ENCODE results near the gene WIPF2. TPM values are rescaled to one million over a fixed set of nuclear protein-coding genes. Genes with fewer than 3 reads are reported as not detected.
A peak's percentile ranks its signal among the peaks of the same experiment; 100 is the strongest.

The WIPF2 gene
- total RNA-seq, 4 donors from 2014 or later: 7.8 to 21.5 (median 12.1) TPM

DNA sequence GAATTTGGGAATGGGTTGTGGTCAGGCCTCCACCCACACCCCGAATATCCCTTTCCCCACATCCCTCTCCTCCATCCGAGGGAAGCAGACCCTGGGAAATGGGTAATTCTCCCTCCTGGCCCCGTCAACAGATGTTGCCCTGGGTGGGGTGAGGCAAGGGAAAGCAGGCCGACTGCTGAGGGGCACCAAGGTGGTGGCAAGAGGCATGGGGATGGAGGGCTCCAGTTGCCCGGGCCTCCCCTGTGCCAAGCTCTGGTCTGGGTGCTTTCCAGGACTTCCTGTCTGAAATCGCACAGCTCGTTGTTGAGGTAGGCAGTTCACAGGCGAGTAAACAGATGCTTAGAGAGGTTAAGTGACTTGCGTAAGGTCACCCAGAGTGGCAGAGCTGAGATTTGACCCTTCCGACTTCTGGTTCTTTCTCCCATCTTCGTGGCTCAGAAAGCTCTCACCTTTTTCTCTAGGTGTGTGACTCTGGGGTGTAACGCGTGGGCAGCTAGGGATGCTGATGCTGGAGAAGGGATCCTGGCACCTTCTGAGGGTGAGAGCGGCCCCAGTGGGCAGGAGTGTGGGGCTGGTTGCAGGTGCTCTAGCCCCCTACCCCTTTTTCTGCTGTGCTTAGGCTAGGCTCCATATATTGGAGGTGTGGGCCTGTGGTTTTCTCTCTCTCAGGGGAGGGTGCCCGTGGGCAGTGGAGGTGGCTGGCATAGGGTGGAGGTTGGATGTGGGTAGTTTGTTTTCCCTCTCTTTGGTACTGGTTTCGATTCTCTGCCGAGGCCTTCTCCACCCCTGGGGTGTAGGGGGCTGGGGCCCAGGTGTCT, 107.1 kb downstream of the WIPF2 start:
- Histone ChIP-seq H3K4me1 (peaks cover 100% of the 10 kb centered on the region in 4 donors), H3K4me3 (peak overlapping the region in 1 of 4 donors; percentile 15), H3K36me3 (peaks cover 0 to 5% (median 2%) of the 10 kb centered on the region in 4 donors), H3K9me3 (no peaks in the 10 kb centered on the region), H3K27me3 (no peaks in the 10 kb centered on the region), H3K27ac (replicated peaks in 1 of 4) (peak overlapping the region; percentile 94 to 98 (median 96))
- no peak for DNase-seq (ENCODE audit: extremely low spot score)
- 51% methylated on average over 17 of the region's 17 CpGs for WGBS
- intact Hi-C loops (cut with DNase I): no loop called here
- TF ChIP-seq EP300 (IDR thresholded peaks at IDR 0.05) (no peak), POLR2AphosphoS5 (IDR thresholded peaks at IDR 0.05) (no peak), POLR2A (IDR thresholded peaks at IDR 0.05; ENCODE audit: low read depth) (no peak)
- TF ChIP-seq, protein P1, sequence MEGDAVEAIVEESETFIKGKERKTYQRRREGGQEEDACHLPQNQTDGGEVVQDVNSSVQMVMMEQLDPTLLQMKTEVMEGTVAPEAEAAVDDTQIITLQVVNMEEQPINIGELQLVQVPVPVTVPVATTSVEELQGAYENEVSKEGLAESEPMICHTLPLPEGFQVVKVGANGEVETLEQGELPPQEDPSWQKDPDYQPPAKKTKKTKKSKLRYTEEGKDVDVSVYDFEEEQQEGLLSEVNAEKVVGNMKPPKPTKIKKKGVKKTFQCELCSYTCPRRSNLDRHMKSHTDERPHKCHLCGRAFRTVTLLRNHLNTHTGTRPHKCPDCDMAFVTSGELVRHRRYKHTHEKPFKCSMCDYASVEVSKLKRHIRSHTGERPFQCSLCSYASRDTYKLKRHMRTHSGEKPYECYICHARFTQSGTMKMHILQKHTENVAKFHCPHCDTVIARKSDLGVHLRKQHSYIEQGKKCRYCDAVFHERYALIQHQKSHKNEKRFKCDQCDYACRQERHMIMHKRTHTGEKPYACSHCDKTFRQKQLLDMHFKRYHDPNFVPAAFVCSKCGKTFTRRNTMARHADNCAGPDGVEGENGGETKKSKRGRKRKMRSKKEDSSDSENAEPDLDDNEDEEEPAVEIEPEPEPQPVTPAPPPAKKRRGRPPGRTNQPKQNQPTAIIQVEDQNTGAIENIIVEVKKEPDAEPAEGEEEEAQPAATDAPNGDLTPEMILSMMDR (IDR thresholded peaks at IDR 0.05): no peak

DNA sequence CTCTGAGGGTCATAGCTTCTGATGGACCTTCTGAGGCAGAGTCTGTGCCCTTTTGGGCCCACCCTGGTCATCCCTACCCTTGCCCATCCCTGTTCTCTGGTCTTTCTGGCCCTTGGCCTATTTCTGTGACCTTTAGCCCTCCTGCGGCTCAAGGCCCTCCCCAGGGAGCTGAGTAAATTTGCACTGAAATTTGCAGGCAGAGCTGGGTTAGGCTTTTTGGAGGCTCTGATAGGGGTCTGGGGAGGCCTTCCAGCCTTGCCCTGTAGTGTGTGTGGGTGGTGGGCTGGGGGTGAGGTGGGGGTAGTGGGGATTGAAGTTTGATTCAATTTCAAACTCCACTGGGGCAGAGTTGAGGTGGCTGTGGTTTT, 107.7 kb downstream of the WIPF2 start:
- H3K4me3 ChIP-seq: no peak overlapping the region
- TF ChIP-seq POLR2AphosphoS5 (IDR thresholded peaks at IDR 0.05) (no peak), POLR2A (IDR thresholded peaks at IDR 0.05; ENCODE audit: low read depth) (no peak), EP300 (IDR thresholded peaks at IDR 0.05) (no peak)
- TF ChIP-seq, protein P1 (IDR thresholded peaks at IDR 0.05): no peak
- H3K36me3 ChIP-seq: peaks cover 0 to 5% (median 2%) of the 10 kb centered on the region in 4 donors
- peaks cover 100% of the 10 kb centered on the region in 4 donors for H3K4me1 ChIP-seq
- no peak for DNase-seq (ENCODE audit: extremely low spot score)
- no peaks in the 10 kb centered on the region for H3K9me3 ChIP-seq
- intact Hi-C loops (cut with DNase I): no loop called here
- no peaks in the 10 kb centered on the region for H3K27me3 ChIP-seq
- peak overlapping the region; percentile 94 to 98 (median 96) for H3K27ac ChIP-seq (replicated peaks in 1 of 4)
- WGBS: 30% methylated on average over 1 of the region's 1 CpG

DNA sequence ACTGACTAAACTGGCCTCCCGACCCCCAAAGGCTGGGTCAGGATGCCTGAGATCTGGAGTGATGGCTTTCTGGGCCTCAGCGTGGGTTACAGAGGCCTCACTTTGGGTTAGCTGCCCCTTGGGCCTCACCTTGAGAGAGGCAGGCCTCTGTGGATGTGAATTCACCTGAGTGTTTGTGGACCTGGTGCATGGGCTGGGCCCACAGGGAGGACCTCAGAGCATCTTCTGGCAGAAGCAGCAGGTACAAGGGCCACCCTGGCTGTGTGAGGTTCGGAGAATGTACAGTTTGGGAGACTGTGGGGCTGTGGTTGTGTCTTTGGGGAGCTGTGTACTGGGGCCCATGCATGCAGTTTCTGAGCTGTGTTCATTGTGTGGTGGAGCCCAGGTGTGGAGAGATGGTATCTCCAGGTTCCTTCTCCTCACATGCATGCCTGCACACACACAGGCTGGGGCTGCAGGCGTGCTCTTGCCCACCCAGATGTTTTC, 108.2 kb downstream of the WIPF2 start:
- no peak for DNase-seq (ENCODE audit: extremely low spot score)
- no peak for TF ChIP-seq POLR2AphosphoS5 (IDR thresholded peaks at IDR 0.05)
- TF ChIP-seq, protein P1 (IDR thresholded peaks at IDR 0.05): no peak
- TF ChIP-seq POLR2A (IDR thresholded peaks at IDR 0.05; ENCODE audit: low read depth): no peak
- no peak for TF ChIP-seq EP300 (IDR thresholded peaks at IDR 0.05)
- peaks cover 0 to 5% (median 2%) of the 10 kb centered on the region in 4 donors for H3K36me3 ChIP-seq
- no peaks in the 10 kb centered on the region for H3K9me3 ChIP-seq
- peak overlapping the region; percentile 94 to 98 (median 96) for H3K27ac ChIP-seq (replicated peaks in 1 of 4)
- H3K4me3 ChIP-seq: no peak overlapping the region
- intact Hi-C loops (cut with DNase I): no loop called here
- 71% methylated on average over 2 of the region's 4 CpGs for WGBS
- H3K4me1 ChIP-seq: peaks cover 100% of the 10 kb centered on the region in 4 donors
- H3K27me3 ChIP-seq: no peaks in the 10 kb centered on the region

DNA sequence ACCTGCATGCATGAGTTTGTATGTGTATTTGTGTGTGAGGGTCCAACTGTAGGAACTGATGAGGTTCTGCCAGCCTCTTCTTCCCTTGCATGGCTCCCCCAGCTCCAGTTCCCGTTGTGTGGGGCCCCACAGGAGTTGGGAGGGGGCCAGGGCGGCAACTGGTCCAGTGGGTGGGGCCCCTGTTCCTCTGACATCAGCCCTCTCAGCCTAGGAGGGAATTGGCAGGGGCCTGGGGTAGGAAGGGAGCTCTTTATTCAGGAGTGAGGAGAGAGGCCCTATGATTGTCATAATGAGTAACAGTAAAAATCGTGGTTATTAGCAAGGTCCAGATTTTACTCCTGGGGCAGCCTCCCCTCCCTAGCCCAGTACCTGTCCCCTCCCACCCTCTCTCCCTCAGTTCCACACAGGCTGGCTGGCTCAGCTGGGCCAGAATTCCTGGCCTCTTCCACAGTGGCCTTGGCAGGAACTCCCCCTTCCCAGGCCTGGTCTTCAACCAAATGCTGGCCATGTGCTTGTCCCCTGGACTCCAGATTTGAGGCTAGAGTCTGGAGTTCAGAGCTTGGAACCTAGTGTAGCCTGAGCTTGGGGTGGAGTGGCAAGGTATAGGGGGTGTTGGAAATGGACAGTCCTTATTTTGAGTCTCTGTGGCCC, 108.8 kb downstream of the WIPF2 start:
- Histone ChIP-seq H3K4me1 (peaks cover 100% of the 10 kb centered on the region in 4 donors), H3K4me3 (no peak overlapping the region), H3K27me3 (no peaks in the 10 kb centered on the region), H3K27ac (replicated peaks in 1 of 4) (peak overlapping the region; percentile 94 to 98 (median 96)), H3K36me3 (peaks cover 0 to 5% (median 2%) of the 10 kb centered on the region in 4 donors), H3K9me3 (no peaks in the 10 kb centered on the region)
- TF ChIP-seq, protein P1 (IDR thresholded peaks at IDR 0.05): no peak
- no peak for TF ChIP-seq EP300 (IDR thresholded peaks at IDR 0.05)
- no peak for TF ChIP-seq POLR2A (IDR thresholded peaks at IDR 0.05; ENCODE audit: low read depth)
- no peak for TF ChIP-seq POLR2AphosphoS5 (IDR thresholded peaks at IDR 0.05)
- intact Hi-C loops (cut with DNase I): no loop called here
- no peak for DNase-seq (ENCODE audit: extremely low spot score)
- 0% methylated on average over 1 of the region's 3 CpGs for WGBS
